Anterior cingulate cortex (tissue), 58 donors: Measurements from ENCODE around the gene PTPRB.

Source experiments
- DNase-seq, 58 donors: peaks; one replicate each; lab custom pipeline; 2025; lab: John Stamatoyannopoulos, UW

The PTPRB gene

GRCh38 chr12:70605976-70606375, 31.3 kb downstream of the PTPRB start:
- no peak for DNase-seq

GRCh38 chr12:70604662-70605061, 32.6 kb downstream of the PTPRB start:
- DNase-seq: no peak

- no peak for DNase-seq
These were observed 34.2 kb downstream of the PTPRB start for GRCh38 chr12:70603044-70603443.

- peak in 10 of 58 donors; percentile 10 to 55 (median 36) for DNase-seq
These were observed 38.6 kb downstream of the PTPRB start for GRCh38 chr12:70598467-70599193.

- no peak for DNase-seq
These were observed 44.6 kb downstream of the PTPRB start for GRCh38 chr12:70592664-70593063.

- DNase-seq: no peak
These were observed 46.5 kb downstream of the PTPRB start for GRCh38 chr12:70590549-70591226.

- peak in 42 of 58 donors; percentile 6 to 71 (median 44) for DNase-seq
These were observed 47.2 kb downstream of the PTPRB start for GRCh38 chr12:70590051-70590450.

GRCh38 chr12:70584332-70584731, 52.9 kb downstream of the PTPRB start:
- DNase-seq: no peak

GRCh38 chr12:70583251-70583650, 54.0 kb downstream of the PTPRB start:
- no peak for DNase-seq

- DNase-seq: no peak
These were observed 56.0 kb downstream of the PTPRB start for GRCh38 chr12:70581208-70581607.

- no peak for DNase-seq
These were observed 60.0 kb downstream of the PTPRB start for GRCh38 chr12:70577283-70577634.

GRCh38 chr12:70576341-70577282, 60.6 kb downstream of the PTPRB start:
- peak in 7 of 58 donors; percentile 8 to 86 (median 17) for DNase-seq

GRCh38 chr12:70571705-70572268, 65.4 kb downstream of the PTPRB start:
- DNase-seq: no peak

GRCh38 chr12:70571029-70571428, 66.2 kb downstream of the PTPRB start:
- no peak for DNase-seq

GRCh38 chr12:70561550-70561949, 75.7 kb downstream of the PTPRB start:
- DNase-seq: no peak

GRCh38 chr12:70560671-70561070, 76.6 kb downstream of the PTPRB start:
- no peak for DNase-seq

GRCh38 chr12:70559390-70559789, 77.8 kb downstream of the PTPRB start:
- DNase-seq: no peak

- peak in 54 of 58 donors; percentile 8 to 95 (median 76) for DNase-seq
These were observed 79.5 kb downstream of the PTPRB start for GRCh38 chr12:70557583-70558191.

- DNase-seq: peak in 1 of 58 donors; percentile 13
These were observed 80.9 kb downstream of the PTPRB start for GRCh38 chr12:70556179-70556869.

GRCh38 chr12:70555081-70555480, 82.1 kb downstream of the PTPRB start:
- DNase-seq: no peak
